ENCODE measurements around the gene NMNAT3. TPM values are rescaled to one million over a fixed set of nuclear protein-coding genes. Genes with fewer than 3 reads are reported as not detected.

NMNAT3 gene
- total RNA-seq, 4 donors from 2014 or later: 25.0 to 41.7 (median 30.1) TPM

- WGBS: 88% methylated on average over 2 of the region's 2 CpGs
- Histone ChIP-seq H3K36me3 (no peaks in the 10 kb centered on the region), H3K4me3 (no peak overlapping the region), H3K27me3 (no peaks in the 10 kb centered on the region), H3K27ac (no peak overlapping the region), H3K9me3 (no peaks in the 10 kb centered on the region), H3K4me1 (peaks cover 27% of the 10 kb centered on the region)
- TF ChIP-seq EP300 (IDR thresholded peaks at IDR 0.05) (no peak), CTCF (IDR thresholded peaks at IDR 0.05) (no peak), POLR2AphosphoS5 (IDR thresholded peaks at IDR 0.05) (no peak), POLR2A (IDR thresholded peaks at IDR 0.05) (no peak)
- DNase-seq (ENCODE audit: low spot score in 2 of 2): no peak
These were observed 122.5 kb downstream of the NMNAT3 start for GRCh38 chr3:139555249-139555648.

DNA sequence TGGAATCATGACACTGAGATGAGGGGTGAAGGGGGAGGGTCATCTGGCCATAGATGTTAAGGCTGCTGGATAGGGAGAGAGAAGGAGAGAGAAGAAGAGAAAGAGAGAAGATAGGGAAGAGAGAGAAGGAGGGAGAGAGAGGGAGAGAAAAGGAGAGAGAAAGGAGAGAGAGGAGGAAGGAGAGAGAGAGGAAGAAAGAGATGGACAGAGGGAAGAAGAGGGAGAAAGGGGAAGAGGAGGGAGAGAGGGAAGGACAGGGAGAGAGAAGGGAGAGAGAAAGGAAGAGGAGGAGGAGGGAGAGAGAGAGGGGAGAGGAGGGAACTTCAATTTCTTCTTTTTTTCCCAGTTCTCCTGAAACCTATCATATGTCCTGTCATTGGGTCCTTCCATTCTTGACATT, 123.1 kb downstream of the NMNAT3 start:
- peaks cover 21% of the 10 kb centered on the region for H3K4me1 ChIP-seq
- H3K36me3 ChIP-seq: no peaks in the 10 kb centered on the region
- TF ChIP-seq POLR2A (IDR thresholded peaks at IDR 0.05) (no peak), CTCF (IDR thresholded peaks at IDR 0.05) (no peak), EP300 (IDR thresholded peaks at IDR 0.05) (no peak), POLR2AphosphoS5 (IDR thresholded peaks at IDR 0.05) (no peak)
- no peak overlapping the region for H3K27ac ChIP-seq
- no peak for DNase-seq (ENCODE audit: low spot score in 2 of 2)
- no peaks in the 10 kb centered on the region for H3K9me3 ChIP-seq
- H3K27me3 ChIP-seq: no peaks in the 10 kb centered on the region
- no peak overlapping the region for H3K4me3 ChIP-seq

DNA sequence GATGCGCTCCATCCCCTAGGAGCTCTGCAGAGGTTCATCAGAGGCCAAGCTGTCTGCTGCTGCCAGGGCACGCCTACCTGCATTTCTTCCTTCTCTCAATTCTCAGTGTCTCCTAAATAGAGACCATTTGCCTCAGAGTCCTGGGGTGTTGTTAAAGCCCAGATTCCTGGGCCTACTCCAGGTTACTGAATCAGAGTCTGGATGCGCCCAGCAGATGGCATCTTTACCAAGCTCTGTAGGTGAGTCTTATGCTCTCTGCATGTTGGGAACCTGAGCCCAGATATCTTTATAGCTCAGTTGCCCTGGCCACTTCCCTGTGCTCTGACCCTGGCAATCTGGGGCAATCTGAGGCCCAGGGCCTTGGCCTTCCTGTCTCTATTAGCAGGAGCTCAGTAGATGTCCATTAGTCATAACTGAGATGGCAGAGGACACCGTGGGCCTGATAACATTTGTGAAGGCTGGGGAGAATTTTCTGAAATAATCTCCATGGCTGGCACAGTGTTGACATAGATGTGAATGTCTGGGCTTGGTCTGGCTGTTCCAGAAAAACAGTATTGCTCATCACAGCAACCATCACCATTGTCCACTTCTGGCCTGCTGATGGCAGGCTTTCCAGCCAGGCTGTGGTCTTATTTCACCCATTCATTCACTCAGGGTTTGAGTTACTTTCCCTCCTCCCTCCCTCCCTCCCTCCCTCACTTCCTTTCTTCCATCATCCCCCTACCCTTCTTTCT, 125.0 kb downstream of the NMNAT3 start:
- Histone ChIP-seq H3K27ac (no peak overlapping the region), H3K27me3 (no peaks in the 10 kb centered on the region), H3K4me1 (peaks cover 14% of the 10 kb centered on the region), H3K4me3 (no peak overlapping the region), H3K36me3 (no peaks in the 10 kb centered on the region), H3K9me3 (no peaks in the 10 kb centered on the region)
- DNase-seq (ENCODE audit: low spot score in 2 of 2): no peak
- TF ChIP-seq EP300 (IDR thresholded peaks at IDR 0.05): no peak
- no peak for TF ChIP-seq POLR2A (IDR thresholded peaks at IDR 0.05)
- TF ChIP-seq CTCF (IDR thresholded peaks at IDR 0.05): no peak
- no peak for TF ChIP-seq POLR2AphosphoS5 (IDR thresholded peaks at IDR 0.05)
- WGBS: 70% methylated on average over 4 of the region's 4 CpGs

- WGBS: 73% methylated on average over 5 of the region's 5 CpGs
- H3K4me1 ChIP-seq: no peaks in the 10 kb centered on the region
- no peak overlapping the region for H3K4me3 ChIP-seq
- TF ChIP-seq POLR2AphosphoS5 (IDR thresholded peaks at IDR 0.05) (no peak), POLR2A (IDR thresholded peaks at IDR 0.05) (no peak), EP300 (IDR thresholded peaks at IDR 0.05) (no peak), CTCF (IDR thresholded peaks at IDR 0.05) (no peak)
- no peak overlapping the region for H3K27ac ChIP-seq
- H3K27me3 ChIP-seq: no peaks in the 10 kb centered on the region
- DNase-seq (ENCODE audit: low spot score in 2 of 2): no peak
- no peaks in the 10 kb centered on the region for H3K9me3 ChIP-seq
- H3K36me3 ChIP-seq: no peaks in the 10 kb centered on the region
These were observed 129.0 kb downstream of the NMNAT3 start for GRCh38 chr3:139548801-139549200.

- no peak overlapping the region for H3K4me3 ChIP-seq
- no peaks in the 10 kb centered on the region for H3K36me3 ChIP-seq
- DNase-seq (ENCODE audit: low spot score in 2 of 2): no peak
- no peak overlapping the region for H3K27ac ChIP-seq
- H3K4me1 ChIP-seq: no peaks in the 10 kb centered on the region
- no peaks in the 10 kb centered on the region for H3K27me3 ChIP-seq
- no peaks in the 10 kb centered on the region for H3K9me3 ChIP-seq
- TF ChIP-seq EP300 (IDR thresholded peaks at IDR 0.05) (no peak), CTCF (IDR thresholded peaks at IDR 0.05) (no peak), POLR2A (IDR thresholded peaks at IDR 0.05) (no peak), POLR2AphosphoS5 (IDR thresholded peaks at IDR 0.05) (no peak)
These were observed 130.1 kb downstream of the NMNAT3 start for GRCh38 chr3:139547666-139548065.
